ENCODE results near the gene DIPK1A. TPM values are rescaled to one million over a fixed set of nuclear protein-coding genes. Genes with fewer than 3 reads are reported as not detected.

Gene DIPK1A
- total RNA-seq, 1 experiment from 2014 or later, result 3.8 TPM

DNA sequence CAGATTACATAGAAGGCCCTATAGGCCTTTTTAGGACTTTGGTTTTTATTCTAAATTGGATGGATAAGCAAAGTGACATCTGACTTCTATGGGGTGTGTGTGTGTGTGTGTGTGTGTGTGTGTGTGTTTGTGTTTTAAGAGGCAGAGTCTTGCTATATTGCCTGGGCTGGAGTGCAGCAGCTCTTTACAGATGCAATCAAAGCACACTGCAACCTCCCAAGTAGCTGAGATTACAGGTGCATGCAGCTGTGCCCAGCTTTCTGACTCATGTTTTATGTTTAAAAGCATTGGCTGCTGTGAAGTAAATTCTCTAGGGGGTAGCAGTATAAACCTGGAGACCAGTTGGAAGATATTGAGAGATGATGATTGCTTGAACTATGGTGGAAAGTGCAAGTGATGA lies 164.0 kb downstream of the DIPK1A start:
- no peak overlapping the region for H3K27ac Mint-ChIP-seq

More for the DNA sequence above, 164.0 kb downstream of the DIPK1A start:
- Histone ChIP-seq H3K23me2 (ENCODE audit: insufficient read length, low read depth, low read length, poor library complexity, severe bottlenecking) (no peaks in the 10 kb centered on the region), H3K56ac (ENCODE audit: insufficient read length, low read depth, low read length) (no peak overlapping the region), H2BK5ac (ENCODE audit: insufficient read length, low read length) (no peak overlapping the region), H3K27me3 (ENCODE audit: insufficient read depth, low read length) (no peaks in the 10 kb centered on the region), H3K4me2 (ENCODE audit: insufficient read depth, insufficient read length, low read length) (no peak overlapping the region), H3K79me1 (ENCODE audit: insufficient read depth, low read depth, low read length, poor library complexity, severe bottlenecking) (no peaks in the 10 kb centered on the region), H2BK120ac (ENCODE audit: low read depth, low read length, poor library complexity, severe bottlenecking) (no peak overlapping the region), H4K8ac (replicated peaks; ENCODE audit: insufficient read length, low read depth, low read length) (no peak overlapping the region), H3K23ac (ENCODE audit: insufficient read length, low read depth, low read length) (no peak overlapping the region), H3K79me2 (ENCODE audit: insufficient read depth, low read length) (no peaks in the 10 kb centered on the region), H3K9ac (ENCODE audit: extremely low read depth, insufficient read length, low read length) (no peak overlapping the region), H3T11ph (ENCODE audit: low read length) (no peak overlapping the region), H3K14ac (ENCODE audit: insufficient read depth, low read length) (no peak overlapping the region), H3K4ac (ENCODE audit: low read depth, low read length) (no peak overlapping the region), H3K18ac (ENCODE audit: insufficient read length, low read depth, low read length) (no peak overlapping the region), H2AFZ (ENCODE audit: low read length) (no peak overlapping the region), H3K4me1 (ENCODE audit: insufficient read depth, low read length) (no peaks in the 10 kb centered on the region), H4K20me1 (ENCODE audit: control insufficient read depth, insufficient read depth, insufficient read length) (no peaks in the 10 kb centered on the region), H2BK15ac (ENCODE audit: low read depth, low read length) (no peak overlapping the region), H4K91ac (ENCODE audit: insufficient read length, low read depth, low read length) (no peak overlapping the region), H3K27ac (ENCODE audit: insufficient read length, low read depth, low read length) (no peak overlapping the region), H2BK12ac (ENCODE audit: insufficient read length, low read depth, low read length) (no peak overlapping the region), H2AK5ac (ENCODE audit: insufficient read length, low read length) (no peak overlapping the region), H2BK20ac (ENCODE audit: low read depth, low read length, poor library complexity, severe bottlenecking) (no peak overlapping the region), H3K9me3 (ENCODE audit: control insufficient read depth, low read depth, low read length) (no peaks in the 10 kb centered on the region), H4K5ac (ENCODE audit: insufficient read length, low read depth, low read length) (no peak overlapping the region)
- peaks cover 16 to 18% of the 10 kb centered on the region in 2 experiments for H3K4me1 Mint-ChIP-seq
- no peak for DNase-seq
- H3K4me3 Mint-ChIP-seq, result no peak overlapping the region
- TF ChIP-seq CTCF (conservative IDR thresholded peaks at IDR 0.05), result no peak
- no peaks in the 10 kb centered on the region for H3K27me3 Mint-ChIP-seq (ENCODE audit: low read depth)
- no peaks in the 10 kb centered on the region; a peak in 1 of 5 replicates for H3K9me3 Mint-ChIP-seq
- H3K36me3 Mint-ChIP-seq (ENCODE audit: insufficient read depth in 1 of 3, low read depth in 3 of 3), result no peaks in the 10 kb centered on the region

Measured in H9 (cell line).